Sigmoid colon (tissue), 7 donors: Measurements from ENCODE around the gene PARD3. TPM values are rescaled to one million over a fixed set of nuclear protein-coding genes. Genes with fewer than 3 reads are reported as not detected.

ENCODE experiments used
- DNase-seq: peaks from one replicate; pipeline ENCODE4 v3.0.0-alpha.2; 2019
- H3K27ac ChIP-seq, 4 donors: fragments of 200-600 bp; sonication (generic); one replicate each; pipeline ENCODE4 v1.5.1; 2016 to 2019; ENCODE audit warnings: mild to moderate bottlenecking in 1 of 4
- H3K27me3 ChIP-seq, 3 donors: fragments of 200-600 bp; sonication (generic); one replicate each; pipeline ENCODE4 v1.5.1; 2019; ENCODE audit warnings: mild to moderate bottlenecking in 1 of 3
- H3K36me3 ChIP-seq, 4 donors: fragments of 200-600 bp; sonication (generic); one replicate each; pipeline ENCODE4 v1.5.1; 2016 to 2019
- H3K4me1 ChIP-seq, 4 donors: fragments of 200-600 bp; sonication (generic); one replicate each; pipeline ENCODE4 v1.5.1; 2017 to 2019
- H3K4me3 ChIP-seq, 4 donors: fragments of 200-600 bp; sonication (generic); one replicate each; pipeline ENCODE4 v1.5.1; 2017 to 2019; ENCODE audit warnings: mild to moderate bottlenecking in 2 of 4, moderate library complexity in 1 of 4
- H3K9me3 ChIP-seq, 4 donors: fragments of 200-600 bp in 3 of 4; sonication (generic) in 3 of 4; one replicate each; pipeline versions ENCODE4 v1.5.1 to v1.6.1; 2013 to 2019
- EP300 ChIP-seq, 4 donors: sonication (generic); formaldehyde crosslinking; IDR thresholded peaks; one replicate each; pipeline ENCODE4 v1.6.1; 2017; ENCODE audit warnings: antibody characterized with exemption in 4 of 4
- POLR2A ChIP-seq, 2 donors: fragments of 450-650 bp; IDR thresholded peaks; one replicate each; pipeline ENCODE4 v1.6.1; 2016; ENCODE audit warnings: antibody characterized with exemption in 2 of 2, mild to moderate bottlenecking in 2 of 2, moderate library complexity in 2 of 2
- POLR2AphosphoS5 ChIP-seq, 4 donors: sonication (generic); formaldehyde crosslinking; IDR thresholded peaks; one replicate each; pipeline ENCODE4 v1.6.1; 2017; ENCODE audit warnings: antibody characterized with exemption in 4 of 4
- WGBS, 2 donors: extraction: QIAGEN DNeasy Blood & Tissue Kit; methylation state at CpG; one replicate each; pipeline ENCODE4 v1.1.7; 2013; 5-methylcytosine and 5-hydroxymethylcytosine counted together
- intact Hi-C: fragments of 100-400 bp; cut with DNase I; formaldehyde crosslinking; loops from one replicate; pipeline ENCODE4 v1.15.1; 2023
- polyA plus RNA-seq, 3 donors: library from polyadenylated mRNA; stranded (reverse); fragments of 200-250 nt; gene quantifications; one replicate each; pipeline ENCODE4 v1.2.3, GENCODE V29; 2013
- total RNA-seq, 4 donors: library from RNA; depleted of rRNA; stranded (reverse); fragments of >200 nt; gene quantifications; one replicate each; pipeline ENCODE4 v1.1.0, GENCODE V29; 2016
- TF ChIP-seq, protein P1 (sequence below), 4 experiments: fragments of 450-650 bp in 3 of 4; fragments of 200-600 bp in 1 of 4; IDR thresholded peaks; one replicate each; pipeline ENCODE4 v1.5.1; 2016 to 2019; ENCODE audit warnings: antibody characterized with exemption in 4 of 4, mild to moderate bottlenecking in 3 of 4, moderate library complexity in 2 of 4
- donor health status: healthy with polysubstance abuse.
- donor health status: Bipolar disorder and iron deficiency.
- donor health status: healthy.

The PARD3 gene
- total and polyA plus RNA-seq, 7 donors = 17.5 to 96.4 (median 75.9) TPM

- H3K4me1 ChIP-seq = peaks cover 0 to 52% (median 37%) of the 10 kb centered on the region in 4 donors
- 23 to 78% methylated on average over 6 of the region's 6 CpGs for WGBS, 2 donors
- TF ChIP-seq POLR2AphosphoS5 (IDR thresholded peaks at IDR 0.05) = no peak
- no peak for TF ChIP-seq EP300 (IDR thresholded peaks at IDR 0.05)
- TF ChIP-seq POLR2A (IDR thresholded peaks at IDR 0.05) = no peak
- TF ChIP-seq, protein P1, sequence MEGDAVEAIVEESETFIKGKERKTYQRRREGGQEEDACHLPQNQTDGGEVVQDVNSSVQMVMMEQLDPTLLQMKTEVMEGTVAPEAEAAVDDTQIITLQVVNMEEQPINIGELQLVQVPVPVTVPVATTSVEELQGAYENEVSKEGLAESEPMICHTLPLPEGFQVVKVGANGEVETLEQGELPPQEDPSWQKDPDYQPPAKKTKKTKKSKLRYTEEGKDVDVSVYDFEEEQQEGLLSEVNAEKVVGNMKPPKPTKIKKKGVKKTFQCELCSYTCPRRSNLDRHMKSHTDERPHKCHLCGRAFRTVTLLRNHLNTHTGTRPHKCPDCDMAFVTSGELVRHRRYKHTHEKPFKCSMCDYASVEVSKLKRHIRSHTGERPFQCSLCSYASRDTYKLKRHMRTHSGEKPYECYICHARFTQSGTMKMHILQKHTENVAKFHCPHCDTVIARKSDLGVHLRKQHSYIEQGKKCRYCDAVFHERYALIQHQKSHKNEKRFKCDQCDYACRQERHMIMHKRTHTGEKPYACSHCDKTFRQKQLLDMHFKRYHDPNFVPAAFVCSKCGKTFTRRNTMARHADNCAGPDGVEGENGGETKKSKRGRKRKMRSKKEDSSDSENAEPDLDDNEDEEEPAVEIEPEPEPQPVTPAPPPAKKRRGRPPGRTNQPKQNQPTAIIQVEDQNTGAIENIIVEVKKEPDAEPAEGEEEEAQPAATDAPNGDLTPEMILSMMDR (IDR thresholded peaks at IDR 0.05) = no peak
- H3K36me3 ChIP-seq = no peaks in the 10 kb centered on the region
- H3K27ac ChIP-seq = no peak overlapping the region
- DNase-seq = no peak
- no peak overlapping the region for H3K4me3 ChIP-seq
- intact Hi-C loops = no loop called here
- H3K9me3 ChIP-seq = no peaks in the 10 kb centered on the region
- no peaks in the 10 kb centered on the region for H3K27me3 ChIP-seq
Observed at GRCh38 chr10:34580214-34580613, 234.9 kb downstream of the PARD3 start.

DNA sequence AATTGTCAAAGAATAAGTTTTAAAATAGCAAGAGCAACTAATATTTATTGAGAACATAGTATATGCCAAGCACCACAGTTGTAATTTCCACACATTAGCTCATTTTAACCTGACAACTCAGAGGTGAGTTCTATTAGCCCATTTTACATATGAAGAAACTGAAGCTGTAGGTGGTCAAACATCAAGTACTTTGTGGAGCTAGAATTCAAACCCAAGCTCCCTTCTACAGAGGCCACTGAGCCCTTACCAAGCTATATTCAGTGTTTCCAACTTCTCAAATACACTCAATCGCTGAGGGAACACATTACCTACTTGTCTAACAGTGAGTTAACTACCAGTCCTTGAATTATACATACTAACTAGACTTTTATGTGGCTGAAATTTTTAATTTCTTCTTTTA is 236.6 kb downstream of the PARD3 start:
- Histone ChIP-seq H3K27ac (no peak overlapping the region), H3K27me3 (no peaks in the 10 kb centered on the region), H3K4me1 (peaks cover 0 to 46% (median 31%) of the 10 kb centered on the region in 4 donors), H3K4me3 (no peak overlapping the region), H3K36me3 (no peaks in the 10 kb centered on the region), H3K9me3 (no peaks in the 10 kb centered on the region)
- TF ChIP-seq EP300 (IDR thresholded peaks at IDR 0.05) (no peak), POLR2AphosphoS5 (IDR thresholded peaks at IDR 0.05) (no peak), POLR2A (IDR thresholded peaks at IDR 0.05) (no peak)
- TF ChIP-seq, protein P1 (IDR thresholded peaks at IDR 0.05) = no peak
- intact Hi-C loops = no loop called here
- WGBS, 2 donors = 93 to 97% methylated on average over 1 of the region's 1 CpG
- DNase-seq = no peak

DNA sequence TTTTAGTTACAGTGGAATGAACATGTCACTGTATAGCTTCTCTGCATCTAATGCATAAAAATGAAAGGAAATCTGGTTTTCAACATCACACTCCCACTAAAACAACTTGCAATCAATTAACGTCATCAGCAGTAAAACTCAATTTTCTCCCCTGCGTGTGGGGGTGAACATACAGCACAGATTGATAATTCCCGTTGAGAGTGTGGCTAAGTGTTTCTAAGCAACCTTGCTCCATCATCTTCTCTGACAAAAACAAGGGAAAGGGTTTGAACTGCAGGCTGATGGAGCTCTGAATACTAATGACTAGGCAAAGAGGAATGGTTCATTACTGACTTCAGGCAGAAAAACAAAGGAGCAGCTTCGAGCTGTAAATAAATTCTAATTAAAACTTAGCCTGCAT is 238.3 kb downstream of the PARD3 start:
- DNase-seq = no peak
- TF ChIP-seq, protein P1 (IDR thresholded peaks at IDR 0.05) = no peak
- TF ChIP-seq EP300 (IDR thresholded peaks at IDR 0.05) (no peak), POLR2A (IDR thresholded peaks at IDR 0.05) (no peak), POLR2AphosphoS5 (IDR thresholded peaks at IDR 0.05) (no peak)
- peak overlapping the region in 1 of 4 donors; percentile 16 for H3K27ac ChIP-seq
- no peaks in the 10 kb centered on the region for H3K27me3 ChIP-seq
- H3K4me3 ChIP-seq = no peak overlapping the region
- H3K4me1 ChIP-seq = peaks cover 0 to 30% (median 20%) of the 10 kb centered on the region in 4 donors
- H3K36me3 ChIP-seq = no peaks in the 10 kb centered on the region
- H3K9me3 ChIP-seq = no peaks in the 10 kb centered on the region
- 71 to 73% methylated on average over 4 of the region's 4 CpGs for WGBS, 2 donors
- intact Hi-C loops = no loop called here

- Histone ChIP-seq H3K4me3 (no peak overlapping the region), H3K9me3 (no peaks in the 10 kb centered on the region), H3K27me3 (no peaks in the 10 kb centered on the region), H3K4me1 (peaks cover 0 to 27% (median 19%) of the 10 kb centered on the region in 4 donors), H3K27ac (no peak overlapping the region), H3K36me3 (no peaks in the 10 kb centered on the region)
- TF ChIP-seq POLR2AphosphoS5 (IDR thresholded peaks at IDR 0.05) = no peak
- TF ChIP-seq, protein P1 (IDR thresholded peaks at IDR 0.05) = no peak
- no peak for TF ChIP-seq EP300 (IDR thresholded peaks at IDR 0.05)
- TF ChIP-seq POLR2A (IDR thresholded peaks at IDR 0.05) = no peak
- WGBS, 2 donors = 91 to 92% methylated on average over 3 of the region's 3 CpGs
- intact Hi-C loops = no loop called here
- no peak for DNase-seq
Observed at GRCh38 chr10:34575882-34576281, 239.2 kb downstream of the PARD3 start.

DNA sequence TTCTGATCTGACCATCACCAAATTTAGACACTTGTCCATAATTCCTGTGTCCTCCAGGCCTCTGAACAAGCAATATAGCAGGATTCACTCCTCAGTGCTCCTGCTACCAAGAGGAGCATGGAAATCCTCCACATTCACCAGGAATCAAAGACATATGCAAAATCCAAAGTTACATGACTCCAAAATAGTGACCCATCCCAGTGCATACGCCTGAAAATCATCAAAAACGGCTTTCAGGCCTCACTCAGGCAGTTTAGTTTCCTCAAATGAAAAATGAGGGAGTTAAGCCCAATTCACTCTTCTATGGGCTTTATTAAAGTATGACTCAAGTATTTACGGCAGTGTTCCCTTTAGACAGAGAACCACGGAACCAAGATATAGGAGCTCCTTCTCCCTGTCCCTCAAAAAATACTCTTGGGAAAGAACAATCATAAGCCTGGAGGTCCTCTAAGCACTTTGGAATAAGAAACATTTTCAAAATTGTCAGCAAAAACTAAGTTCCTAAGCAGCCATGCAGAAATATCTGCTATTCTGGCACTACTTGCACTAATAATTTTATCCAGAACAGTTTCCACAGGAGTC is 240.7 kb downstream of the PARD3 start:
- Histone ChIP-seq H3K4me1 (peaks cover 0 to 24% (median 19%) of the 10 kb centered on the region in 4 donors), H3K27me3 (no peaks in the 10 kb centered on the region), H3K36me3 (no peaks in the 10 kb centered on the region), H3K9me3 (no peaks in the 10 kb centered on the region), H3K27ac (no peak overlapping the region), H3K4me3 (no peak overlapping the region)
- TF ChIP-seq POLR2A (IDR thresholded peaks at IDR 0.05) (no peak), POLR2AphosphoS5 (IDR thresholded peaks at IDR 0.05) (no peak), EP300 (IDR thresholded peaks at IDR 0.05) (no peak)
- TF ChIP-seq, protein P1 (IDR thresholded peaks at IDR 0.05) = no peak
- intact Hi-C loops = no loop called here
- DNase-seq = no peak
- 82 to 90% methylated on average over 4 of the region's 4 CpGs for WGBS, 2 donors
